Measurements from ENCODE around the gene LEMD1.

LEMD1 gene

GRCh38 chr1:205449750-205450443, 28.0 kb upstream of the LEMD1 start:
- peak overlapping the region; percentile 86 for H3K4ac ChIP-seq (ENCODE audit: low read length)
- peak overlapping the region; percentile 98 for H4K91ac ChIP-seq (ENCODE audit: low read depth, low read length, poor library complexity)
- peak overlapping the region; percentile 27 for H3K23ac ChIP-seq (ENCODE audit: low read depth, low read length, poor library complexity)
- peak overlapping the region; percentile 86 for H3K14ac ChIP-seq (ENCODE audit: low read length)
- H2BK5ac ChIP-seq (ENCODE audit: low read length), result peak overlapping the region; percentile 95
- peak overlapping the region; percentile 86 for H2BK15ac ChIP-seq (ENCODE audit: low read length)
- peaks cover 0 to 12% of the 10 kb centered on the region in 2 donors for H3K36me3 ChIP-seq (replicated peaks in 1 of 2; ENCODE audit: control insufficient read depth in 2 of 2, insufficient read depth in 2 of 2, low read length in 2 of 2)
- H3K79me1 ChIP-seq (ENCODE audit: low read depth, low read length), result peaks cover 2% of the 10 kb centered on the region
- H3K9ac ChIP-seq (ENCODE audit: low read depth, low read length, poor library complexity), result peak overlapping the region; percentile 96
- DNase-seq (ENCODE audit: low spot score), result no peak
- peak overlapping the region; percentile 55 for H4K8ac ChIP-seq (ENCODE audit: low read depth, low read length)
- H3K4me3 ChIP-seq (ENCODE audit: low read length in 2 of 2), result peak overlapping the region in 1 of 2 donors; percentile 74
- H2AK5ac ChIP-seq (ENCODE audit: low read depth, low read length), result peak overlapping the region; percentile 92
- peaks cover 49 to 60% of the 10 kb centered on the region in 2 donors for H3K4me1 ChIP-seq (ENCODE audit: control insufficient read depth in 2 of 2, insufficient read depth in 1 of 2, low read depth in 1 of 2, low read length in 2 of 2)
- peaks cover 0 to 51% (median 0%) of the 10 kb centered on the region in 3 experiments for H3K27me3 ChIP-seq (ENCODE audit: control insufficient read depth in 3 of 3, insufficient read depth in 3 of 3, low read depth in 1 of 3, low read length in 3 of 3)
- no peak overlapping the region for H2BK12ac ChIP-seq (ENCODE audit: low read length)
- H3K4me2 ChIP-seq (ENCODE audit: insufficient read depth, low read length, poor library complexity, severe bottlenecking), result peak overlapping the region; percentile 72
- peak overlapping the region; percentile 99 for H3K27ac ChIP-seq (replicated peaks; ENCODE audit: low read length)
- H2AFZ ChIP-seq (ENCODE audit: low read length), result no peak overlapping the region
- peak overlapping the region; percentile 98 for H3K18ac ChIP-seq (ENCODE audit: low read length)
- H2BK120ac ChIP-seq (ENCODE audit: low read depth, low read length), result peak overlapping the region; percentile 93
- no CpG with 5 or more reads among the region's 18 CpGs for WGBS, 2 donors (ENCODE audit: extremely low coverage in 2 of 2, insufficient read length in 2 of 2, insufficient replicate concordance in 1 of 2)
- H3K9me3 ChIP-seq (replicated peaks in 1 of 2; ENCODE audit: control insufficient read depth in 2 of 2, insufficient read depth in 1 of 2, low read depth in 1 of 2, low read length in 2 of 2), result no peaks in the 10 kb centered on the region

GRCh38 chr1:205449254-205449749, 27.4 kb upstream of the LEMD1 start:
- peak overlapping the region; percentile 86 for H3K4ac ChIP-seq (ENCODE audit: low read length)
- peak overlapping the region; percentile 98 for H3K18ac ChIP-seq (ENCODE audit: low read length)
- H3K4me3 ChIP-seq (ENCODE audit: low read length in 2 of 2), result peak overlapping the region in 1 of 2 donors; percentile 74
- peak overlapping the region; percentile 92 for H2BK12ac ChIP-seq (ENCODE audit: low read length)
- peak overlapping the region; percentile 94 for H4K91ac ChIP-seq (ENCODE audit: low read depth, low read length, poor library complexity)
- H3K23ac ChIP-seq (ENCODE audit: low read depth, low read length, poor library complexity), result peak overlapping the region; percentile 27
- peak overlapping the region; percentile 55 for H4K8ac ChIP-seq (ENCODE audit: low read depth, low read length)
- H3K9me3 ChIP-seq (replicated peaks in 1 of 2; ENCODE audit: control insufficient read depth in 2 of 2, insufficient read depth in 1 of 2, low read depth in 1 of 2, low read length in 2 of 2), result no peaks in the 10 kb centered on the region
- peak overlapping the region; percentile 92 for H2AK5ac ChIP-seq (ENCODE audit: low read depth, low read length)
- peak overlapping the region; percentile 86 for H2BK15ac ChIP-seq (ENCODE audit: low read length)
- H3K79me1 ChIP-seq (ENCODE audit: low read depth, low read length), result peaks cover 2% of the 10 kb centered on the region
- H3K36me3 ChIP-seq (replicated peaks in 1 of 2; ENCODE audit: control insufficient read depth in 2 of 2, insufficient read depth in 2 of 2, low read length in 2 of 2), result peaks cover 0 to 12% of the 10 kb centered on the region in 2 donors
- H3K27me3 ChIP-seq (ENCODE audit: control insufficient read depth in 3 of 3, insufficient read depth in 3 of 3, low read depth in 1 of 3, low read length in 3 of 3), result peaks cover 0 to 48% (median 0%) of the 10 kb centered on the region in 3 experiments
- H2AFZ ChIP-seq (ENCODE audit: low read length), result no peak overlapping the region
- peak overlapping the region; percentile 93 for H2BK120ac ChIP-seq (ENCODE audit: low read depth, low read length)
- H3K4me2 ChIP-seq (ENCODE audit: insufficient read depth, low read length, poor library complexity, severe bottlenecking), result peak overlapping the region; percentile 72
- peaks cover 54 to 63% of the 10 kb centered on the region in 2 donors for H3K4me1 ChIP-seq (ENCODE audit: control insufficient read depth in 2 of 2, insufficient read depth in 1 of 2, low read depth in 1 of 2, low read length in 2 of 2)
- no peak for DNase-seq (ENCODE audit: low spot score)
- peak overlapping the region; percentile 99 for H3K27ac ChIP-seq (replicated peaks; ENCODE audit: low read length)
- WGBS, 2 donors (ENCODE audit: extremely low coverage in 2 of 2, insufficient read length in 2 of 2, insufficient replicate concordance in 1 of 2), result no CpG with 5 or more reads among the region's 4 CpGs
- peak overlapping the region; percentile 96 for H3K9ac ChIP-seq (ENCODE audit: low read depth, low read length, poor library complexity)
- peak overlapping the region; percentile 86 for H3K14ac ChIP-seq (ENCODE audit: low read length)
- peak overlapping the region; percentile 95 for H2BK5ac ChIP-seq (ENCODE audit: low read length)

- peak overlapping the region; percentile 95 for H2BK5ac ChIP-seq (ENCODE audit: low read length)
- peak overlapping the region; percentile 28 for H3K4ac ChIP-seq (ENCODE audit: low read length)
- no peaks in the 10 kb centered on the region for H3K9me3 ChIP-seq (replicated peaks in 1 of 2; ENCODE audit: control insufficient read depth in 2 of 2, insufficient read depth in 1 of 2, low read depth in 1 of 2, low read length in 2 of 2)
- H3K9ac ChIP-seq (ENCODE audit: low read depth, low read length, poor library complexity), result peak overlapping the region; percentile 96
- peak overlapping the region; percentile 86 for H3K14ac ChIP-seq (ENCODE audit: low read length)
- peak overlapping the region; percentile 55 for H4K8ac ChIP-seq (ENCODE audit: low read depth, low read length)
- no peak overlapping the region for H3K23ac ChIP-seq (ENCODE audit: low read depth, low read length, poor library complexity)
- no peak for DNase-seq (ENCODE audit: low spot score)
- no peak overlapping the region for H4K91ac ChIP-seq (ENCODE audit: low read depth, low read length, poor library complexity)
- peaks cover 4% of the 10 kb centered on the region for H3K79me1 ChIP-seq (ENCODE audit: low read depth, low read length)
- WGBS, 2 donors (ENCODE audit: extremely low coverage in 2 of 2, insufficient read length in 2 of 2, insufficient replicate concordance in 1 of 2), result no CpG with 5 or more reads among the region's 6 CpGs
- H2BK15ac ChIP-seq (ENCODE audit: low read length), result peak overlapping the region; percentile 86
- H2BK12ac ChIP-seq (ENCODE audit: low read length), result no peak overlapping the region
- H3K4me3 ChIP-seq (ENCODE audit: low read length in 2 of 2), result peak overlapping the region in 1 of 2 donors; percentile 74
- H3K4me2 ChIP-seq (ENCODE audit: insufficient read depth, low read length, poor library complexity, severe bottlenecking), result peak overlapping the region; percentile 72
- H2BK120ac ChIP-seq (ENCODE audit: low read depth, low read length), result peak overlapping the region; percentile 93
- peak overlapping the region; percentile 99 for H3K27ac ChIP-seq (replicated peaks; ENCODE audit: low read length)
- H3K36me3 ChIP-seq (replicated peaks in 1 of 2; ENCODE audit: control insufficient read depth in 2 of 2, insufficient read depth in 2 of 2, low read length in 2 of 2), result peaks cover 0 to 8% of the 10 kb centered on the region in 2 donors
- peaks cover 56 to 64% of the 10 kb centered on the region in 2 donors for H3K4me1 ChIP-seq (ENCODE audit: control insufficient read depth in 2 of 2, insufficient read depth in 1 of 2, low read depth in 1 of 2, low read length in 2 of 2)
- no peak overlapping the region for H2AFZ ChIP-seq (ENCODE audit: low read length)
- H3K27me3 ChIP-seq (ENCODE audit: control insufficient read depth in 3 of 3, insufficient read depth in 3 of 3, low read depth in 1 of 3, low read length in 3 of 3), result peaks cover 0 to 48% (median 0%) of the 10 kb centered on the region in 3 experiments
- peak overlapping the region; percentile 92 for H2AK5ac ChIP-seq (ENCODE audit: low read depth, low read length)
- H3K18ac ChIP-seq (ENCODE audit: low read length), result peak overlapping the region; percentile 98
Observed at GRCh38 chr1:205448540-205449253, 26.8 kb upstream of the LEMD1 start.

Data from neuronal stem cell (in vitro differentiated cells).